Lower leg skin (tissue), 3 donors: Measurements from ENCODE around the gene DAAM1.

Source experiments
- POLR2A ChIP-seq, 2 donors: fragments of 450-650 bp; IDR thresholded peaks; one replicate each; pipeline ENCODE4 v1.6.1; 2016 to 2017; ENCODE audit warnings: antibody characterized with exemption in 2 of 2, mild to moderate bottlenecking in 1 of 2, moderate library complexity in 1 of 2
- TF ChIP-seq, protein P1 (sequence below), 3 donors: fragments of 450-650 bp; IDR thresholded peaks; one replicate each; pipeline ENCODE4 v1.5.1; 2016; ENCODE audit warnings: antibody characterized with exemption in 3 of 3, mild to moderate bottlenecking in 3 of 3, moderate library complexity in 2 of 3

DNA sequence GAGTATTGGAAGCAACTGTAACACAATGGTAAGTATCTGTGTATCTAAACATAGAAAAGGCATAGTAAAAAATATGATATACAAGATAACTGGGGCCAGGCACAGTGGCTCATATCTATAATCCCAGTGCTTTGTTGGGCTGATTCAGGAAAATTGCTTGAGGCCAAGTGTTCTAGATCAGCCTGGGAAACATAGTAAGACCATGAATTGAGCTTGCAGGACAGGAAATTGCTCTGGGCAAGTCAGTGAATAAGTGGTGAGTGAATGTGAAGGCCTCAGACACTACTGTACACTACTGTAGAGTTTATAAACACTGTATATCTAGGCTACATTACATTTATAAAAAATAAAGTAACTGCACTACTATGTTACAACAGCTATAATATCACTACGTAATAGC is 201.5 kb downstream of the DAAM1 start:
- TF ChIP-seq, protein P1, sequence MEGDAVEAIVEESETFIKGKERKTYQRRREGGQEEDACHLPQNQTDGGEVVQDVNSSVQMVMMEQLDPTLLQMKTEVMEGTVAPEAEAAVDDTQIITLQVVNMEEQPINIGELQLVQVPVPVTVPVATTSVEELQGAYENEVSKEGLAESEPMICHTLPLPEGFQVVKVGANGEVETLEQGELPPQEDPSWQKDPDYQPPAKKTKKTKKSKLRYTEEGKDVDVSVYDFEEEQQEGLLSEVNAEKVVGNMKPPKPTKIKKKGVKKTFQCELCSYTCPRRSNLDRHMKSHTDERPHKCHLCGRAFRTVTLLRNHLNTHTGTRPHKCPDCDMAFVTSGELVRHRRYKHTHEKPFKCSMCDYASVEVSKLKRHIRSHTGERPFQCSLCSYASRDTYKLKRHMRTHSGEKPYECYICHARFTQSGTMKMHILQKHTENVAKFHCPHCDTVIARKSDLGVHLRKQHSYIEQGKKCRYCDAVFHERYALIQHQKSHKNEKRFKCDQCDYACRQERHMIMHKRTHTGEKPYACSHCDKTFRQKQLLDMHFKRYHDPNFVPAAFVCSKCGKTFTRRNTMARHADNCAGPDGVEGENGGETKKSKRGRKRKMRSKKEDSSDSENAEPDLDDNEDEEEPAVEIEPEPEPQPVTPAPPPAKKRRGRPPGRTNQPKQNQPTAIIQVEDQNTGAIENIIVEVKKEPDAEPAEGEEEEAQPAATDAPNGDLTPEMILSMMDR (IDR thresholded peaks at IDR 0.05) = no peak
- no peak for TF ChIP-seq POLR2A (IDR thresholded peaks at IDR 0.05)
